Left ventricle myocardium superior (tissue), 1 donor: ENCODE data around the gene TTF2. TPM values are rescaled to one million over a fixed set of nuclear protein-coding genes. Genes with fewer than 3 reads are reported as not detected.

Experiments used
- ATAC-seq: fragments of 200-7000 bp; cut with Tn5 transposase; one replicate; pipeline ENCODE4 v1.9.1; 2020; ENCODE audit warnings: mild to moderate bottlenecking, moderate library complexity
- DNase-seq: peaks from one replicate; pipeline ENCODE4 v3.0.0-alpha.2; 2020
- intact Hi-C: fragments of 100-400 bp; cut with micrococcal nuclease; formaldehyde crosslinking; loops from one replicate; pipeline ENCODE4 v1.11.0; 2022
- long read RNA-seq: library from polyadenylated mRNA; unstranded; transcript quantifications from one replicate; pipeline ENCODE4 v2.0.0, GENCODE V29; 2021
- total RNA-seq: library from RNA; stranded (reverse); fragmentation: NEBNext Ultra II Directional; extraction: Animal tissue kit (Norgen Biotek cat#: 25700); gene quantifications from one replicate; pipeline ENCODE4 v1.2.1, GENCODE V29; 2021
- donor health status: DM: no; HTN: yes; CAD: no; lungs with severe emphysema.

TTF2 gene
- total RNA-seq = 6.7 TPM
- long read RNA-seq, partial matches to known transcripts = 1 of 6 reads
- long read RNA-seq, other reads (novel, unspliced or antisense) = 4 of 6 reads

DNA sequence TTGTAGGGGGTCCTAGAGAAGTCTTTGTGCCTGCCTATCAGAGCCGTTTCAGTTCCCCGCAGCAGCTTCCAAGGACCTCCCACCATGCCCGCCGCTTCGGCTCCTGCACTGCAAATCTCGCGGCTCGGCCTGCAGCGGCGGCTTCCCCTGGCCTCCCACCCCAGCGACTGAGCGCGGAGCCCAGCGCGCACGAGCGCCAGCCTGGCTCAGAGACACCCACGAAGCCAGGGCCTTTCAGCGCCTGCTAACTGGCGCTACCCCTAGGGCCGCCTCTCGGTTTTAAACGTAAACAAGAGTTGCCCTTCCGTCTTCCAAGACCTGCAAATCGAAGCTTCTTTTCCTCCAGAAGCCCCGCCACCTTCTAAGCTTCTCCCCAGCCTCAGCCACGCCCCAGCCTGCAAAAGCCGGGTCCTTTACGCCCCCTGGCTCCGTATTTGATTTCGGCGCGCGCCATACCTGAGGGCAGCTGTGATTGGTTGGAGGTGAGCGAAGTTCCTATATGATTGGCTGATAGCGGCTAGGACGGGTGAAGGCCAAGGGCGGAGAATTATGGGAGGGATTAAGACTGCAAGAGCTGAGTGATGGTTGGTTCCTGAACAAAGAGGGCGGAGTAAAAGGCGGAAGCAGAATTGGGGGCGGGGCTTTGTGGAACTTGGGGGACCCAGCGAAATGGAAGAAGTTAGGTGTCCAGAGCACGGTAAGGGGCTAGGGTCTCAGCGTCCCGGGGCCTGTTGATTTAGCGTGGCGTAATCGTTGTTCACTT lies at the start of gene TTF2:
Gene TTF2 (plus strand): TSS at position 649 of the 763 bp plus-strand sequence. CDS start 21 bp downstream, at position 670.
- DNase-seq (peak; percentile 87), ATAC-seq (peak; percentile 99)
- intact Hi-C loops = loop anchor here (10.0 kb wide), 1 partner anchor 65 kb away; the partner anchor contains the start of gene TRIM45

DNA sequence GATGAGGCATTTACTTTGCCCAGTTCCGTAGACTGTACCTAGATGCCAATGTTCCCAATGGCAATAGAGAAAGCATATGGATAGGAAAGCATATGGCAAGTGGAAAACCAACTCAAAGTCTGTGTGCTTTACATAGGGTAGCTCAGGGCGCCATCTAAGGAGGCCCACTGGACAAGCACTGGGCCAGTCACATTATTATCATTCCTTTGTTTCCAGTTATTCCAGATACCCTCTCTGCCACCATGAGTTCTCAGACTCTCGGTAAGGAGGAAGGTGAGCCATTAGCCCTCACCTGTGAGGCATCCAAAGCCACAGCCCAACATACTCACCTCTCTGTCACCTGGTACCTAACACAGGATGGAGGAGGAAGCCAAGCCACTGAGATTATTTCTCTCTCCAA lies 48.8 kb upstream of the TTF2 start:
- ATAC-seq = no peak
- DNase-seq = no peak
- intact Hi-C loops = no loop called here

- ATAC-seq (no peak), DNase-seq (no peak)
- intact Hi-C loops = no loop called here
Measured at GRCh38 chr1:117013309-117013858, 46.7 kb upstream of the TTF2 start.

DNA sequence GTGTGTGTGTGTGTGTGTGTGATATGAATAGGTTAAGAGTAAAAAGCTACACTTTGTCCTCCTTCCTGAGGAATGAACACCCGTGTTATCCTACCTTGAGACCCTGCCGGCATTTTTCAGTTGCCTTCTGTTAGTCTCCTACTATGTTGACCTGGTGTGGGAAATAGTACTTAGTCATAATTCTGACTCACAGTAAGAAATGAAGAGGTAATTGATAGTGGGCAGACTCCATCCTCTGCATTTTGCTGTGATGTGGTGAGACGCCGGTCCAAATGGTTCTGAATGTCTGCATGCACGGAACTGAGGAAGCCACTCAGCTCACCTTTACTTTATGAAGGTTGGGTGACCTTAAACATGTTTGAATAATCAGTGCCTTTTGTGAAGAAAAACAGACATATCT lies 45.9 kb upstream of the TTF2 start:
- no peak for DNase-seq
- ATAC-seq = no peak
- intact Hi-C loops = no loop called here

DNA sequence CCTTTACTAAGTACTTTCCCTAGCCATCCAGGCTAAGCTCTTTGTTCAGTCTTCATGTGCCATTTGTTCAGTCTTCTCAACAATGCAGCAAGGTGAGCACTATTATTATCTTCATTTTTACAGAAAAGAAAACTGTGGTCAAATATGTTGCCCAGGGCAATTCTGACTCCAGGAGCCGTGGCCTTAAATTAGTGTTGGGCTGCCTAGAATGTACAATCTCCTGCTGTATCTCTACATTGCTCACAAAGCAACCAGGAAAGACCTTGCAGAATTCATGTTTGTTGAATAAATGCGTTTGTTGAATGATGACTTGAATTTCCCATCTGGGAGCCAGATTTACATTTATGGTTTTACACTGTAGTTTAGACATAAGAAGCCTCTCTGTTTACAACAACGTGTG lies 44.4 kb upstream of the TTF2 start:
- DNase-seq (no peak), ATAC-seq (no peak)
- intact Hi-C loops = no loop called here

DNA sequence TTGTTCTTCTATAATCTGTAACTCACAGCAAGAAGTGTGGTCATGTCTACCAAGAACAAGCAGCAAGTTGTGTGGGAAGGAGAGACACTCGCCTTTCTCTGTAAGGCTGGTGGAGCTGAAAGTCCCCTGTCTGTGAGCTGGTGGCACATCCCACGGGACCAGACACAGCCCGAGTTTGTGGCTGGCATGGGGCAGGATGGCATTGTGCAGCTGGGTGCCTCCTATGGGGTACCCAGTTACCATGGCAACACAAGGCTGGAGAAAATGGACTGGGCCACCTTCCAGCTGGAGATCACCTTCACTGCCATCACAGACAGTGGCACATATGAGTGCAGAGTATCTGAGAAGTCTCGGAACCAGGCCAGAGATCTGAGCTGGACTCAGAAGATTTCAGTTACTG lies 43.1 kb upstream of the TTF2 start:
- DNase-seq (no peak), ATAC-seq (no peak)
- intact Hi-C loops = no loop called here

DNA sequence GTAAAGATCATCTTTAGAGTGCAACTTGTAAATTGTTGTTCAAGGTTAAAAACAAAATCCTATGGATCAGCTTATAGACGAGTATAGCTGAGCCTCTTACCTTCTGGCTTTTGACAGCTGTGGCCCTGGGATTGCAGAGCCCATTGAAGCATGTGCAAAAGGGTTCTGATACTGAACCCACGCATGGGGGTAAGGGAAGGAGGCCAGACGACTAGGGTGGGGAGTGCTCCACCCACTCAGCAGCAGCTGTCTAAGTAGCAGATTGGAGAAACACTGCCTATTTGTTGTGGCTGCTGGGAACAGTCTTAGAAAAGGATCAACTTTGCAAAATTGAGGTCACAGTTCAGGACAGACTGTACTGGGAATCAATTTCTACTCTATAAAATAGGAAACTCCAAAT lies 42.5 kb upstream of the TTF2 start:
- intact Hi-C loops = no loop called here
- peak; percentile 52 for DNase-seq
- ATAC-seq = peak; percentile 96

GRCh38 chr1:117020526-117021156 lies 39.5 kb upstream of the TTF2 start:
- intact Hi-C loops = no loop called here
- peak; percentile 50 for ATAC-seq
- no peak for DNase-seq

DNA sequence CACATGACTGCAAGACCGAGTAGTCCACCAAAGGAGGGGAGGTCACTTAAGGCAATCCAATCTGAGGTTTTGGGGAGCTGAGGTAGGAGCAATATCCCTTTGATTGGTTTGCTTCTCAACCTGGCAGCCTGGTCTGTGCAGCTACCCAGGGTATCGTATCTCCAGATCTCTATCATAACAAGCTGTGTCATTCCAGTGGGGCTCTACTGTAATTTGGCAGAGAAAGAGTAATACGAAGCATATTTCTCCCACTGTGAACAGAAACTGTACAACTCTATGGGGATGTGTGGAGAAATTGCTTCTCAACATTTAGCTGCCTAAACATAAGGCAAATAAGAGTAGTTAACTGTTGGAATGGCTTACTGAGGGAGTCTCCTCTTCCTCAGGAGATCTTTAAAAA lies 38.0 kb upstream of the TTF2 start:
- no peak for ATAC-seq
- intact Hi-C loops = no loop called here
- no peak for DNase-seq

- intact Hi-C loops = no loop called here
- ATAC-seq (no peak), DNase-seq (no peak)
Measured at GRCh38 chr1:117025568-117025967, 34.6 kb upstream of the TTF2 start.

DNA sequence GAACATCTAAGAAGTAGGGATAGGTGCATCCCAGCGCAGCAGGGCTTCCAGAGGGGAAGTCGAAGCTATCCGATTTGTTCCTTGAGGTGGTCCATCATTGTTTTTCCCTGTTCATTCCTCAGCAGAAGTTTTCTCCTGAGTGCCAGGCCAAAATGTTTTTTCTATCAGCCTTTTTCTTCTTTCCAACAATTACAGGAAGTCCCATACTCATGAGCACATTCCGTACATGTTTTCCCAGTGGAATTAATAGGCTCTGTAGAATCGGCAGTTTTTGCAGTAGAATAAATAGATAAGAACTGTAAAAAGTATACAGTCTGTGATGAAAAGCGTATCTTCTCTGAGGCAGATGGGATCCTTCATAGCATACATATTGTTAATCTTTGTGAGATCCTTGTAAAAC lies 33.8 kb upstream of the TTF2 start:
- DNase-seq = no peak
- intact Hi-C loops = no loop called here
- peak; percentile 50 for ATAC-seq

DNA sequence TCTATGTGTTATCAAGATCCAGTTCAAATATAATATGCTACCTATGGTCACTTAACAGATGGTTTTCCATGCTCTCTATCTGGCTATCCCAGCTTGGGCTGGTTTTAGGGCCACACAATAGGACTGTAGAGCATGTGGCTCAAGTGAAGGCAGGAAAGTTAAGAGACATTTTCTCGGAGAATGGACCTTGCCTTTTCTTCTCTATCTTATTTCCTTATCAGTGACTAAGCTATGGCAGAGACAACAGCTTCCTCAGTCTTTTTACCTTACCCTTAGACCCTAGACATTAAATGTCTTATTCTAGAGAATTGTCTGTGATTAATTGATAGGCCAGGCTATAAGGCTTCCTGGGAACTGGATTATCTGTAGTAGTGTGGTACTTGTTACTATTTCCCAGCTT lies 30.4 kb upstream of the TTF2 start:
- intact Hi-C loops = no loop called here
- no peak for DNase-seq
- ATAC-seq = no peak

DNA sequence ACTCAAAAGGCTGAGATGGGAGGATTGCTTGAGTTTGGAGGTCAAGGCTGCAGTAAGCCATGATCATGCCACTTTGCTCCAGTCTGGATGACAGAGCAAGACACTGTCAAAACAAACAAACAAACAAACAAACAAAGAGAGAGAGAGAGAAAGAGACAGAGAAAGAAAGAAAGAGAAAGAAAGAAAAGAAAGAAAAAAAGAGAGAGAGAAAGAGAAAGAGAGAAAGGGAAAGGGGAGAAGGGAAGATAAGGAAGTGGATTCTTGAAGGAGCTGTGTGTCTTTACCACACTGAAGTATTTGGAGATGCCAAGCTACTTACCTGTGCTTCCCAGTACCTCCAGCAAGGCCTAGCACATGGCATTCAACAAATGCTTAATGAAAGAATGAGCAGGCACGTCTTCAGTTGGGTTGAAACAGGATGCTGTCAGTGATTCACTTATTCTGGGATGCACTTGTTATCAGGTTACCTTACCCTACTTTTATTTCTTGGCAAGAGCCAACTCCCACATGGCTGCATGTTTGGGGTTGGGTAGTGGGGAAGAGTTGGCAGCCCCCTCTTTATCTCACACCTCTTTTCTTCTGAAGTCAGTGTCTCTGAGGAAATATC lies 29.8 kb upstream of the TTF2 start:
- ATAC-seq (no peak), DNase-seq (no peak)
- intact Hi-C loops = no loop called here

GRCh38 chr1:117032266-117032665 lies 27.9 kb upstream of the TTF2 start:
- intact Hi-C loops = no loop called here
- ATAC-seq = no peak
- DNase-seq = no peak

DNA sequence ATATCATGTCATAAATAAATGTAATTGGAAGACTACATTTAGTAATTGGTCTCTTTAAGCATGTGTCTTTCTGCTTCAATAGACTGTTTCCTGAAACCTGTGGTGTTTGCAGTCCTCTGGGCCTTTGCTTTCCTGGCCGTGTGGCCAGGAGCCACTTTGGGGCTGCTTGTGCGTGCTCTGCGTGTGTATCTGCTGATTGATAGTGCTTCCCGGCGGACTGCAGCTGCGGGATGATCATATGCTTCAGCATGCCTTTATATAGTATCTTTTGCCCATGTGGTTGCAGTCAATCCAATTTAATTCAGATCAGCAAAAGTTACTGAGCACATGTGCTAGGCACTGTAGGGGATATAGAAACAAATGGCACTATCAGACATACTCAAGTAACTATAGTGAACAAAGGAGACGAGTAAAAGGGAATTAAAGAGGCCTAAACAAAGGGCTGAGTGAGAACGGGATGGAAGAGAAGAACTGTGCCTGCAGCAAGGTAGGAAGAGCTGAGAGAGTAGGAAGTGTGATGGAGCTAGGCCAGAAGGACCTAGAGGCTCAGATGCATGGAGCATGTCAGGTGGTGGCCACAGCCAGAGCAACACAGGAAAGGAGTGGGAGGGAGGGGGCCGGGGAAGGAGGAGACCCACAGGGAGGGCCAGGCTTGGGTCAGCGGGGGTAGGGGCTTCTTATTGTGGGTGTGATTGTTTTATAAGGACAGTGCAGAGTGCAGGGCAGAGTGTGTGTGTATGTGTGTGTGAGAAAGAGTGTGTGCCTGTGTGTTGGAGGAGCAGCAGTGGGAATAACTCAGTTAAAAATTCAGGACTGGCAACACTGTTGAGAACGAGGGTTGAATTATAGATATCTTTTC lies 27.2 kb upstream of the TTF2 start:
- intact Hi-C loops = no loop called here
- peak; percentile 18 for ATAC-seq
- no peak for DNase-seq

DNA sequence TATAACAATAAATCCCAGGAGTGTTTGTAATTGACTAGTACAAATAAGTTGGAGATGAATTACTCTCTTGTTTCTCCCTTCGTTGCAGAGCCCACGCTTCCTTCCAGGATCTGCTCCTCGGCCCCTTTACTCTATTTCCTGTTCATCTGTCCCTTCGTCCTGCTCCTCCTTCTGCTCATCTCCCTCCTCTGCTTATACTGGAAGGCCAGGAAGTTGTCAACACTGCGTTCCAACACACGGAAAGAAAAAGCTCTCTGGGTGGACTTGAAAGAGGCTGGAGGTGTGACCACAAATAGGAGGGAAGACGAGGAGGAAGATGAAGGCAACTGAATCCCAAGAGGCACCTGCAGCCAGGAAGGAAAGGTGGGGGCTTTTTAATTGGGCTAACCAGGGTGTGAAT lies 26.4 kb upstream of the TTF2 start:
- no peak for DNase-seq
- no peak for ATAC-seq
- intact Hi-C loops = no loop called here

DNA sequence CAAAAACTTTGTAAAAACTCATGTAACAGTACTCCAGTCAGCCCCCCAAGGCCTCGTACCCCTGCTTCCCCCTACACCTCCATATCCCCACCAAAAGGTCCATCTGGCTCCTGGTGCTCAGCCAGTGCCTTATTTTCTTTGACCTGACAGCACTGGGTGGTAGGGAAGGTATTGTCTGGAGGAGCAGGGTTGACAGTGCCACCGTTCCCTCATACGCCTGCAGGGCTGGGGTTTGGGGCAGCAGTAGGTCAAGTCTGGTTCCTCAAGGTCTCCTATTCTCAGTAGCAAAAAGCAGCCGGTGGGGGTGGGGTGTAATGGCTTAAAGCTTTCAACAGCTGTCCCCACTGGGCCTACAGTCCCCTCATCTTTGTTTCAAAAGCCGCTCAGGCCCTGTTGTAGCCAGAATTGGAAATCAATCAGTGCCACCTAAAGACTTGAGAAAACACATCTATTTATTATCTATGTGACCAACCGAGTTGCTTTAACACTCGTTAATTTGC lies 25.3 kb upstream of the TTF2 start:
- ATAC-seq (no peak), DNase-seq (no peak)
- intact Hi-C loops = no loop called here

GRCh38 chr1:117036018-117036461 lies 24.1 kb upstream of the TTF2 start:
- intact Hi-C loops = no loop called here
- DNase-seq (no peak), ATAC-seq (no peak)

GRCh38 chr1:117037802-117038201 lies 22.3 kb upstream of the TTF2 start:
- intact Hi-C loops = no loop called here
- DNase-seq (no peak), ATAC-seq (no peak)
